ENCODE results near the gene TMEM63B. TPM values are rescaled to one million over a fixed set of nuclear protein-coding genes. Genes with fewer than 3 reads are reported as not detected.
A peak's percentile ranks its signal among the peaks of the same experiment; 100 is the strongest.

Gene TMEM63B
- polyA plus RNA-seq, 2 of the 4 experiments (the other 2 are of a cell fraction): 21.6 to 24.0 TPM

- no peak for TF ChIP-seq KDM1A (IDR thresholded peaks at IDR 0.05; ENCODE audit: low read depth)
- TF ChIP-seq RAD21 (conservative IDR thresholded peaks at IDR 0.05 in 1 of 2, IDR thresholded peaks at IDR 0.05 in 1 of 2): peak; percentile 82 to 89
Observed at GRCh38 chr6:44172731-44173500, 45.6 kb downstream of the TMEM63B start (continued).

DNA sequence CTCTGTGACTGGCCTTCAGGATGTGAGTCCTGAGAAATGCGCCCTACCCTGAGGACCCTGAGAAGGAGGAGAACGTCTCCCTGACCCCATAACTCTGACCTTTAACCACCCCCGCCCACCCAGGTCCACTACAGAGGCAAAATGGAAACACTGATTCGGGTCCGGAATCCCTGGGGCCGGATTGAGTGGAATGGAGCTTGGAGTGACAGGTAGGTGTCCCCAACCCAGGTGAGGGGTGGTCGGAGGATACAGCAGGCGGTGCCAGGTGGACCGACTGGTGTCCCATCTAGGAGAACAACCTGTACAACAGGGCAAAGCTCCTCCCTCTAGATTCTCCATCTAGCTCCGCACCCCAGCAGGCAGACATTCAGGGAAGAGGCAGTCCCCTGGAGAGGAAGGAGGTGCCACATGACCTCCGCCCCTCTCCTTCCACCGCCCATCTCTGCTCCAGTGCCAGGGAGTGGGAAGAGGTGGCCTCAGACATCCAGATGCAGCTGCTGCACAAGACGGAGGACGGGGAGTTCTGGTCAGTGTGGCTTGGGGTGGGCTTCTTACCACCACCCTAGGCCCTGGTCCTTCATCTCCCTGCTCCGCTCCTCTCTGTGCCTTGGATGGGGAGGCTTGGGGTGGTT lies 48.9 kb downstream of the TMEM63B start:
- no peak for DNase-seq (ENCODE audit: low read depth in 1 of 2, low spot score in 1 of 2)
- no peaks in the 10 kb centered on the region for H3K9me3 ChIP-seq
- TF ChIP-seq ZC3H11A (IDR thresholded peaks at IDR 0.05) (no peak), NPAS2 (CRISPR knock-in tag; IDR thresholded peaks at IDR 0.05; ENCODE audit: borderline replicate concordance) (no peak), EHF (CRISPR knock-in tag; IDR thresholded peaks at IDR 0.05) (no peak), NR3C1 (IDR thresholded peaks at IDR 0.05) (no peak), CHD4 (IDR thresholded peaks at IDR 0.05; ENCODE audit: borderline replicate concordance) (no peak), HEYL (CRISPR knock-in tag; IDR thresholded peaks at IDR 0.05) (no peak), POLR2A (IDR thresholded peaks at IDR 0.05; ENCODE audit: low read length) (no peak), EHMT2 (IDR thresholded peaks at IDR 0.05; ENCODE audit: low read depth) (no peak), CEBPB (IDR thresholded peaks at IDR 0.05) (no peak), JUNB (IDR thresholded peaks at IDR 0.05) (no peak), MAX (IDR thresholded peaks at IDR 0.05) (no peak), PBX3 (IDR thresholded peaks at IDR 0.05) (no peak), E2F6 (IDR thresholded peaks at IDR 0.05; ENCODE audit: borderline replicate concordance, low read depth) (no peak), POLR2AphosphoS2 (conservative IDR thresholded peaks at IDR 0.05; ENCODE audit: low read length) (no peak), RCOR1 (IDR thresholded peaks at IDR 0.05; ENCODE audit: low read depth, low read length) (no peak)
- TF ChIP-seq, protein P1, sequence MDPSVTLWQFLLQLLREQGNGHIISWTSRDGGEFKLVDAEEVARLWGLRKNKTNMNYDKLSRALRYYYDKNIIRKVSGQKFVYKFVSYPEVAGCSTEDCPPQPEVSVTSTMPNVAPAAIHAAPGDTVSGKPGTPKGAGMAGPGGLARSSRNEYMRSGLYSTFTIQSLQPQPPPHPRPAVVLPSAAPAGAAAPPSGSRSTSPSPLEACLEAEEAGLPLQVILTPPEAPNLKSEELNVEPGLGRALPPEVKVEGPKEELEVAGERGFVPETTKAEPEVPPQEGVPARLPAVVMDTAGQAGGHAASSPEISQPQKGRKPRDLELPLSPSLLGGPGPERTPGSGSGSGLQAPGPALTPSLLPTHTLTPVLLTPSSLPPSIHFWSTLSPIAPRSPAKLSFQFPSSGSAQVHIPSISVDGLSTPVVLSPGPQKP (IDR thresholded peaks at IDR 0.05; ENCODE audit: low read depth, low read length): no peak
- TF ChIP-seq, protein P2, sequence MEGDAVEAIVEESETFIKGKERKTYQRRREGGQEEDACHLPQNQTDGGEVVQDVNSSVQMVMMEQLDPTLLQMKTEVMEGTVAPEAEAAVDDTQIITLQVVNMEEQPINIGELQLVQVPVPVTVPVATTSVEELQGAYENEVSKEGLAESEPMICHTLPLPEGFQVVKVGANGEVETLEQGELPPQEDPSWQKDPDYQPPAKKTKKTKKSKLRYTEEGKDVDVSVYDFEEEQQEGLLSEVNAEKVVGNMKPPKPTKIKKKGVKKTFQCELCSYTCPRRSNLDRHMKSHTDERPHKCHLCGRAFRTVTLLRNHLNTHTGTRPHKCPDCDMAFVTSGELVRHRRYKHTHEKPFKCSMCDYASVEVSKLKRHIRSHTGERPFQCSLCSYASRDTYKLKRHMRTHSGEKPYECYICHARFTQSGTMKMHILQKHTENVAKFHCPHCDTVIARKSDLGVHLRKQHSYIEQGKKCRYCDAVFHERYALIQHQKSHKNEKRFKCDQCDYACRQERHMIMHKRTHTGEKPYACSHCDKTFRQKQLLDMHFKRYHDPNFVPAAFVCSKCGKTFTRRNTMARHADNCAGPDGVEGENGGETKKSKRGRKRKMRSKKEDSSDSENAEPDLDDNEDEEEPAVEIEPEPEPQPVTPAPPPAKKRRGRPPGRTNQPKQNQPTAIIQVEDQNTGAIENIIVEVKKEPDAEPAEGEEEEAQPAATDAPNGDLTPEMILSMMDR (IDR thresholded peaks at IDR 0.05): no peak
- 80% methylated on average over 10 of the region's 15 CpGs for WGBS (ENCODE audit: missing lambda C conversion rate)
- H3K4me1 ChIP-seq: 0 out of 3 replicates have a peak, but pooled peaks cover 5% of the 10 kb centered on the region
- no peak for FAIRE-seq
- POLR2A ChIA-PET: no interaction called here
- H3K4me2 ChIP-seq: no peak overlapping the region
- H3K4me3 ChIP-seq: no peak overlapping the region
- no peak for ATAC-seq
- CTCF ChIA-PET: interaction anchor here (1.2 to 2.8 kb wide), 4 partner anchors 13 to 61 kb away, joined by 3 to 7 read pairs (median 4); no protein-coding TSS in a partner anchor
- no peak overlapping the region for H3K27ac ChIP-seq
